ENCODE results near the gene FHOD3.
"Not testable (repeated sequence)": the region's sequence is repeated elsewhere in the genome, so short reads cannot be mapped to it uniquely, and the experiment has no call there.

FHOD3 gene

DNA sequence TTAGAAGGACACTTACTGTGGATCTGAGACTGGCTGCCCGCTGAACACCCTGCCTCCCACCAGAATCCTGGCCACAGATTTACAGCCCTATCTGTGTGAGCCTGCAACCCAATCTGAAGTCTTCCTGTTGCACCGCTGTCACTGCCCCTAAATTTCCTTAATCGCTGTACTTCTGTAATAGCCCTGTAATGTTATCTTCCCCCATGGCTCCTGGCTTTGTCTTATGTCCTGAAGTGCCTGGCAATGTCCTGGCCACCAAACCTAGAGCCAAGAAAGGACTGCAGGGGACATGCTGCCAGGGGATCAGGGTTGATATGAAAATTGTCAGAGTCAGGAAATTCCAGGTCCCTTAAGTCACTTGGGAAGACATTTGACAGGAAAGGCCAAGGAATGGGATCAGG, 52.7 kb downstream of the FHOD3 start:
- no peak for DNase-seq (ENCODE audit: low spot score)

DNA sequence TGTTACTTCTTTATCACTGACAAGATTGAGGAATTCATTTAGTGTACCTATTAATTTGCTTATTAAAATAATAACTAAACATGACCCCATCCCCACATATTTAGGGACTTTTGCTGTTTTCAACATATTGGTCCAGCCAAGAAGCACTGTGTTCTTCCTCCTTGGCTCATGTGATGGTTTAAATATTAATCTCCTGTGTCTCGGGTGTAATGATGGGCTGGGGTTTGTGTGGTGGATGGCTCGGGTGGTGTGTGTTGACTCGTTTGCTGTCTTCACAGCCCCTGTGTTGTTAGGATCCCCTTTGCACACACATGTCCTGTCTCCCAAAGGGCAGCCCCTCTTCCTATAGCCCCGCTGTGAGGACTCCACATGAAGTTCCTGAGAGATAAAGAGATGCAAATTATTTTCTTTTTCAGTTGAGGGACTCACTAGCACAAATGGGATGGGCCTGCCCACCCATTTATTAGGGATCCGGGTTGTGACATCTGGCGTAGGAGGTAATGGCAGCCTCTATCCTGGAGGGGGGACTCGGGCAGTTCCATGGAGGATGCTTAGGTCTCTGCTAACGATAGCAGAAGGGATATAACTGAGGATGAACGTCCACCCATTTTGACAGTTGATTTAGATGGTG, 53.4 kb downstream of the FHOD3 start:
- no peak for DNase-seq (ENCODE audit: low spot score)

DNA sequence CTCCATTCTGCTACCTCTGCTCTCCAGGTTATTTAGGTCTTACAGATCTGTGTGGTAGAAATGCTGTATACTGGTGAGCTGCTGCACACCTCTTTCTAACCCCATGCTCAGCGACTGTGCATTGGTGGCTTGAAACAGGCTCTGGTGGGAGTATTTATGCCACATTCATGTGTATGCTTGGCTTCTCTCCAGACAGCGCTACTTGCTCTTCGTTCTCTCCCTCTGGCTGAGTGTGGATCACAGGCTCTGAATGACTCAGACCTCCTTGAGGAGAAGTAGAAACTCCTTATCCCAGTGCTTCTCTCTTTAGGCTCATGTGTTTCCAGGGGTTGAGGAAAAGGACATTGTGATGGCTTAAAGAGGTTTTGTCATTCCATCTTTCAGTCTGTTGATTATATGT, 54.9 kb downstream of the FHOD3 start:
- DNase-seq (ENCODE audit: low spot score): peak; percentile 86

DNA sequence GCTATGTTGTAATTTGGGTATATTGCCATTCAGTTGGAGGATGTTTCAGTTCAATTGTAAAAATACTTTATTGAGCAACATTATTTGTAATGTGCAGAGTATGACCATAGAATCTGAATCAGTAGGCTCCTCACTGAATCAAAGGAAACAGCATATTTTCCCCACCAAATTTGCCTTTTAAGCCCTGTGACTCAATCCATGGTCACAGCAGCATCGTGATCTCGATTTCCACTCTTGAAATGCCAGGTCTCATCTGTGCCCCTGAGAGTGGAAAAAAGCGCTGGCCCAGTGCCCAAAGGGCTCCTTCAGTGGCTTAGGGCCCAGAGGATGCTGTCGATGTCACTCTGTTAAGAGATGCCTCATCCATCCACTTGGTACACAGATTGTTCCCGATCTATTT, 57.5 kb downstream of the FHOD3 start:
- peak; percentile 80 for DNase-seq (ENCODE audit: low spot score)

DNA sequence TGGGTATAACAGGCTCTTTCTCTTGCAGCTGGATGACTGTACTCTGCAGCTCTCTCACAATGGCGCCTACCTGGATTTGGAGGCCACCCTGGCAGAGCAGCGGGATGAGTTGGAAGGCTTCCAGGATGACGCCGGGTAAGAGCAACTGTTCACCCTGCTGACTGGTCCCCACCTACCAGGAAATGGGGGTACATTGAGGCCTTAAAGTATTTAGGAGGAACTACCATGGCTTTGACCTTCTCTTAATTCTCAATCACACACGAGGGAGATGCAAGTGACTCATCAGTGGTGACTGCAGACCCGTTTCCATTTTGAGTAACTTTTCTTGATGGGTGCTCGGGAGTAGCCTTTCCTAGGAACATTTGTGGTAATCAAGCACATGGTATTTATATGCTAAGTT, 58.0 kb downstream of the FHOD3 start:
- DNase-seq (ENCODE audit: low spot score): no peak

DNA sequence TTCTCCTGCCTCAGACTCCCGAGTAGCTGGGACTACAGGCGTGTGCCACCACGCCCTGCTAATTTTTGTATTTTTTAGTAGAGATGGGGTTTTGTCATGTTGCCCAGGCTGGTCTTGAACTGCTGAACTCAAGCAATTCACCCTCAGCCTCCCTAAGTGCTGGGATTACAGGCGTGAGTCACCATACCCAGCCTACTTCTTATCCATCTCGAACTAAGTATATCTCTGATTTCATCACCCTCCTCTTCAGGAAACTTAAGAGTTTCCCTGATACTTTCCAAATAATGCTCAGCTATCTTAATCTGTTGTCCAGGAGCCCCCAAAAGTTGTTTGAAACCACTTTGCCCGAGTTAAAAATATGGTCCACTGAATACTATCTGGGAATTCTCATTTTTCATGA, 59.2 kb downstream of the FHOD3 start:
- not testable (repeated sequence) for DNase-seq (ENCODE audit: low spot score)

DNA sequence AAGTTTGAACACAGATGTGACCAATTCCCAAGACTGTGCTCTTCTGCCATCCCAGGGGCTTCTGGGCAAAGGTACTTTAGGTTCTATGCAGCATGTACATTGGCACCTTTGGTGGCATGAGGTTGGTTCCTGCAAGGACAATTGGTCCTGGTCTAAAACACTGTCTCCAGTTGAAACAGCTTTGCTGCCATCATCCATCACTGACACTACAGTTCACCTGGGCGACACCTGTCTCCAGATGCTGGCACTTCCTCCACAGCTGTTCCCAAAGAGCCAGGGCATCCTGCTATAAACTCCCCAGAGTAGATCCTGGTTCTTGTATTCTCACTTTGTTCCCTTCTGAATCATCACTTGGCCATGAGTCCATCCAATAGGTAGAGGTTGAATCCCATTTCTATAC, 60.6 kb downstream of the FHOD3 start:
- no peak for DNase-seq (ENCODE audit: low spot score)

DNA sequence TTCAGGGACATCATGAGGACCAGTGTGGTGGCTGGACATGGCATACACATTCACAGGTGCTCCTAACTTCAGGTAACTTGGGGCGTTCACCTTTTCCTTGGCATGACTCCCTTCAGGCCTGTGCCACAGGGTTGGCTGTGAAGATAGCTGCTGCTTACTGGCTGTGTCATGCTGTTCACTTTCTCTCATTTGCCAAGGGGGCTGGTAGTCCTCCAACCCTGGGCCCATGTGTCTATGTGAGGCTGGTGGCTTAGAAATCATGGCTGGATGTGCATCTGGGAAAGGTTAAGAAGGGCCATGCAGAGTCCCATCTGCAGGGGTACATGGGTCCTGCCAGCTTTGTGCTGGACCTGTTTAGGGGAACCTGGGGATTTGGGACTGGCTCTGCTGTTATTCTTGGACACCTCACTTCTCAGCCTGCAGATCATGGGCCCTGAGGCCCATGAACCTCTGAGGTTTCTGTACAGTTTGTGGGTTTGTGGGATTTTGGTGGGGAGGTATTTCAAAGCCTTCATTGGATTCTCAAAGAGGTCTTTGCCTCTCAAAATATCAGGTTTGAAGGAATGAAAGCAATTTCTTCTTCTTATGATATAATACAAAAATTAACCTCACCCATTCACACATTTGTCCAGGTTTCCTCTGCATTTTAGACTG, 62.9 kb downstream of the FHOD3 start:
- DNase-seq (ENCODE audit: low spot score): no peak

DNA sequence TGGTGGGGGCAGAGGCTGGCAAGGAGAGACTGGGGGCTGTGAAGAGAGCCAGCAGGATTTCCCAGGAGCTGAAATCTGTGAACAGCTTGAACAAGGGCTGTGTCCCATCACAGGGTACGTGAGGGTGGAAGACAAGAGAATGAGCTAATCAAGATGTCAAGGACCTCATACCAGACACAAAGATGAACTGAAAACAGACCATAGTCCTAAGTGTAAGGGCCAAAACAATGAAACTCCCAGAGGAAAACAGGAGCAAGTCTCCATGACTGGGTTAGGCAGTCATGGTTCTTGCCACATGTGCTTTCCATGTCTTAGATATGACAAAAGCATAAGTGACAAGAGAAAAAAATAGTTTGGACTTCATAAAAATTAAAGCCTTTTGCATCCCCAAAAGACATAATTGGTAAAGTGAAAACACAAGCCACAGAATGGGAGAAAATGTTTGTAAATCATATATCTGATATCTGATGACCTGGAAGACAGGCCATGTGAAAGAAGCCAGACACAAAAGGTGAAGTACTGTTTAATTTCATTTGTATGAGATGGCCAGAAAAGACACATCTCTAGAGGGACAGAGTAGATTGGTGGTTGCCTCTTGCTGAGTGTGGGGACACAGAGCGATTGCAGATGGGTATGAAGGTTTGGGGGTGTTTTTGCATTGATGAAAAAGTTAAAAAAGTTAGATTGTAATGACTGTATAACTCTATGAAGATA, 67.6 kb downstream of the FHOD3 start:
- DNase-seq (ENCODE audit: low spot score): no peak

DNA sequence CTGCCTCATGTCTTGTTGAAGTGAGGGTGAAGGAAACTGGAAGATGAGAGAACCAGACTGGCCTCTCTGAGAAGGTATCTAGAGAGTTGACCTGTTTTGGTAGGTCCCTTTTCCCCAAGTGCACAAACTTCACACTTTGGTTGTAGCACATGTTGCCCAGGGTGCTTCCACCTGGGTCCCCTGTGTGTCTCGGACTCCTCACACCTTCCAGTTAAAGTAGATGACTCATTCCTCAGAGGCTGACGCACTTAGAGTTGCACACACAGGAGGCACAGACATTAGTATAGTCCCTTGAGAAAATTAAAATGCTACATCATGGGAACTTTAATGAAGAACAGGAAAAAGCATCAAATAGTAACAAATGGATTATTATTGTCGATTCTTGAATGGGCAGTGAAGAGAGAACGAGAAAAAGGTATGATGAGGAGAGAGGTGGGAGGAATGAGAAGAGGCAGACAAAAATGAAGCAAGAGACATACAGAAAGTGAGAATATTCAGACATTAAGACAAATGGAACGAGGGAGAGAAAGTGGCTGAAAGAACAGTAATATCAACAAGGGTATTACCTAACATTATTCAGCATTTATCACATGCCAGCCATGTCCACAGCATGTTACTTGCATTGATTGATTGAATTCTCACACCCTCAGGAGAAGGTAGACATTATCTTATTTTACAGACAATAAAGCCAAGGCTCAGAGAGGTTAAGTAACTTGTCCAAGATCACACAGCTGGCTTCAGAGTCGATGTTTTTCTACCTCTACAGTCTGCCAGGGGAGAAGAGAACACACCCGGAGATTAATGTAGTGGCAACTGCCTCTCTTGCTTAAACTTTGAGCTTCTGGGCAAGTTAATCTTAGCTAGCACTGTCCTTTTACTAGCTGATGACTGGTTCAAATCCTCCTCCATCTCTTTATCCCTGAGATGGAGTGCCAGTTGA, 68.6 kb downstream of the FHOD3 start:
- DNase-seq (ENCODE audit: low spot score): no peak

DNA sequence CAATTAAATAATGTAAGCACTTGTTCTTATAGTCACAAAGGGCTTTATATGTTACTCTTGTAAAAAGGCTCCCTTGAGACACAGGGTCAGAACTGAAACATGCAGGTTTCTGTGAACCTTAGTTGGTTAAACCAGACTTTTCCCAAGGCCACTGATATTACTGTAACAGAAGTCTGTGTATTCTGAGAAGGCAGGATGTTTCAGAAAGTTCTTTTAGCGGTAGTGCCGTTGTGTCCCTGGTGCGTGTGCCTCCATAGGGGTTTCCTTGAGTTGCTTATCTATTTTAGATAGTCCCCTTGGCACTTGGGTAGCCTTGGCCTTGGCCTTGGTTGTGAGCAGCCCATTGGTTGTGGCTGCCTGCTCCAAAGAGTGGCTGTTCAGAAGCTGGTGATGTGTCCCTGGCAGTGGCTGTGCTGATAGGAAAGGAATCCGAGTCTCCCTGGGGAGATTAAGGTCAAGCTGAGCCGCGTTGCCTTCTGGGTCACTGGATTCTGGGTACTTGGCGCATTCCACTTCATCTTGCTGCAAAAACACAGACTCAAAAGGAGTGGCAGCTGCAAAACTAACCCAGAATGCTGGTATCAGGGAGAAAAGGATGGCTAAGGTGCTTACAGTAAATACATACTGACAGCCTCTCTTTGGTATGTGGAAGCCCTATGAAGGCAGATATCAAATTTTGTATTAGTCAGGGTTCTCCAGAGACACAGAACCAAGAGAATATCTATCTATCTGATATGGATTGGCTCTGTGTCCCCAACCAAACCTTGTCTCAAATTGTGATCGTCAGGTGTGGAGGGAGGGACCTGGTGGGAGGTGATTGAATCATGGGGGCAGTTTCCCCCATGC, 69.7 kb downstream of the FHOD3 start:
- no peak for DNase-seq (ENCODE audit: low spot score)

DNA sequence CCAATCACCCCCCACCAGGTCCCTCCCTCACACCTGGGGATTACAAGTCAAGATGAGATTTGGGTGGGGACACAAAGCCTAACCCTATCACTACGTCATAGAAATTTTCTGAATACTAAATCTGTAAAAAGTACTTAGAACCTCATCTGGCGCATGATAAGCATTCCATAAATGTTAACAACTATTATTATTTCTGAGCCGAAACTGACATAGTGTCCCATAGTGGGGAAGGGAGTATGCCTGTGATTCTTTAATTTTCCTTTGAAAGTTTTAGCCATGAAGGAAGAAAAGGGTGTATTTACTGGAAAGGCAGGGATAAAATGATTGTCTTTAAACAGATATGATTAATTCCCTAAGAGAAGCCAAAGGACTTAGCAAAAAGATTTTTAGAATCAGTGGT, 71.4 kb downstream of the FHOD3 start:
- no peak for DNase-seq (ENCODE audit: low spot score)

DNA sequence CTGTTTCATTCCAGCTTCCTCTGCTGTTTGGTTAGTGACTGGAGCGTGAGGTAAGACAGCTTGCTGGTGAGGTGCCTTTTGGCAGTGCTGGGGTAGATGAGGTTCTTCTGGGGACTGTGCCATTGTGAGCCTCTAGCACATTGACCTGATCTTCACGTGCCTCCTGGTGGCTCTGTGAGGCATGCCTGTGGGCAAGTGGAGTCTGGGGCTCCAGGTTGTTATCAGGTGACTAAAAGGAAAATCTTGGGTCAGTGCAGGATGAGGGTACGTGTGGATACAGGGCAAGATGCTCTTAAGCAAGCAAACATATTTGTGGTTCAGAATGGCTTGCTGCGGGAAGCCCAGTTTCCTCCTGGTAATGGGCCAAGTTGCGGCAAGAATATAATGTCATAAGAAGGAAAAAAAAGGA, 75.4 kb downstream of the FHOD3 start:
- DNase-seq (ENCODE audit: low spot score): peak; percentile 52

DNA sequence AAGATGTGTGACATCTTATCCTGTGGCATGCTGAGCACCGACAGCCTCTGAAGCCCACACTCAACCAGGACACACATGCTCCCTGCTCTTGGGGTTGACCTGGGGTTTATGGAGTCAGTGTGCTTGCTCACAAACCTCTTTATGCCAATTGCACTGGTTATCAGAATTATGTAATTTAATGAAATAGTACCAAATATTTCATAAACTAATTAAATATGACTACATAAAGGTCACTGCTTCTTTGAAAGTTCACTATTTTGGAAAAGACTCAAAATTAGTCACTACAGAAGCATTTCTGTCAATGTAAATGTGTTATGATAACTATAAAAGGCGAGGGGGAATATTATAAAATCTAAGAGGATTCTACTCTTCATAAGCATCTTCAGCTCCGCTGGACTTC, 76.7 kb downstream of the FHOD3 start:
- DNase-seq (ENCODE audit: low spot score): no peak

DNA sequence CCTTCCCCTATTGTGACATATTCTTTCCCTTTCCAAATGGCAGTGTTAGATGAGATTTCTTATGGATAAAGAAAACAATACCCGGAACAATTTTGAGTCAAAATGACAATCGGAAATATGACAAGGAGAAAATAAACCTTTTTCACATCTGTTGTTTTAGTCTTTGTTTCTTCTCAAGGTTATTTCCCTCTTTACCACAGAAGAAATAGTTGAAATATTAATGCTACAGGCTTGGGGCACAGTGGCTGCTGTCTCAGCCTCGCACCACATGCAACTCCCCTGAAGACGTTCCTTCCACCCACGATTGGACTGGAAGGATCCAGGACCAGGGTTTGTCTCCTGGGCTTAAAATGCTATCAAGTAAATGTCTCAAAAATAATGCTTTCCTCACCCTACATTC, 77.6 kb downstream of the FHOD3 start:
- no peak for DNase-seq (ENCODE audit: low spot score)

DNA sequence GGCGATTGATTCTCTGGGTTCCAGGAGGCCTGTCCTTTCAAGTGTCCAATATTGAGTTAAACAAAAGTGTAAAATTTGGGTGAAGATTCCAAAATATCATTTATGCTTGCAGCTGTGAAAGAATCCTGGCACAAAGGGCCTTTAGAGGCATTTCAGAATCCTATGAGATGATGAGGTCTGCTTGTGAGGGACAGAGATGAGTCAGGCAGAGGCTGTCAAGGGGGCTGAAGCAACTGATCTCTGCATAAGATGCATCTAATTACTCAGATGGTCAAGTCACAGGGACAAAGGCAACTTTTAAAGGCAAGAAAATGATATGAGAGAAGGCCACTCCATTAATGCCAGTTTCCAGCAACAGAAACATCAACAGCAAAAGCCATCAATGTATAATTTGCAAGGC, 78.8 kb downstream of the FHOD3 start:
- DNase-seq (ENCODE audit: low spot score): peak; percentile 75

DNA sequence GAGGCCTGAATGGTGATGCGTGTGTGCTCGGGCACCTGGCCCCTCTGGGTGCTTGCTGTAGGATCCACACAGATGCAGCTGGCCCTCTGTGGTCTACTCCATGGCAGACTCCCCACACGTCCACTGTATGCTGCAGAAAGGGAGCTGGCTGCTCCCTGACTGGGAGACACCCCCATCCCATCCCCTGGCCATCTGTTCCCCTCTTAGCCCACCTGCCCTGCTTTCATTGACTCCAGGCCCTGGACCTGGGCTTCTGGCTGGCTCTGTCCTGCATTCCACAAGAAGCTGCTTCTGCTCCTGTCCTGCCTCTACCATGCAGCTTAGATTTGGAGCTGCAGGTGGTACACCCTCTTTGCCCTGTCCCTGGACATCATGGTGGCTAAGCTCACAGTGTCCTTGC, 80.1 kb downstream of the FHOD3 start:
- DNase-seq (ENCODE audit: low spot score): no peak

DNA sequence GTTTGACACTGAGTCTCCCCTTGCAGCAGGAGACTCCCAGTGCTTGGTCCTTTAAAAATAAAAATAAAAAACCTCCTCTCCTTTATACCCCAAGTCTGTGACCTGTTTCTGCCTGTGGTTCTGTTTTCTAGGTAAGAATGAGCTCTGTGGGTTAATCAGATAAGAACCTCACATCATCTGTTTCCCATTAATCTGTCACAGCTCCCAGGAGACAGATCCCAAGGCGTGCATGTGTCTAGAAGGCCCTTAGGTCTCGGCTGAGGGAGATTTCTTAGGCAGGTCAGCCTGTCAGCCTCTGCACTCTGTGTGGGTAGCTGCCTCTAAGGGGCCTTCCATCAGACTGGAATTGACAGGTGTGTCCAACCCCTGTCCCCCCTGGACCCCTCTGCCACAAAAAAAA, 80.7 kb downstream of the FHOD3 start:
- no peak for DNase-seq (ENCODE audit: low spot score)

DNA sequence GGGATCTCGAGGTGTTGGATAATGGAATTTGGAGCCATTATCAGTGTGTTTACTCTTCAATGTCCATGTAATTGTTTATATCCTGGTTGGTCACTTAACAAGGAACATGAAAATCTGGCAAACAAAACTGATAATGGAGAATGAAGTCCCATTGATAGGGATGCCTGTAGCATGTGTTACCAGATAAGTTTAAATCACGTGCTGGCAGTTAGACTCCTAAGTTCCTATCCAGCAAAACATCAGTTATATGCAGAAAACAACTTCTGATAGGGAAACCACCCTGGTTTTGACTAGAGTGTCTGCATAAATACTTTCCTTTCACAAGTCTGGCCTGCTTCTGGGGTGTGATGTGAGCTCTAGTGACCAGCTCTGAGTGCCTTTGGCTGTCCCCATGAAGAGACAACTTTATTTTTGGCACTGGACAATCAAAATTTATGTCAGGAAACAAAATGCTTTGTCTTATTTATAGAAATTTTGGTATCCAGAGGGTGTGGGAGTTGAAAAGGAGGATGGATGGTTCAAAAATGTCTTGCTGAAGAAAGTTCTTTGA, 82.0 kb downstream of the FHOD3 start:
- no peak for DNase-seq (ENCODE audit: low spot score)

DNA sequence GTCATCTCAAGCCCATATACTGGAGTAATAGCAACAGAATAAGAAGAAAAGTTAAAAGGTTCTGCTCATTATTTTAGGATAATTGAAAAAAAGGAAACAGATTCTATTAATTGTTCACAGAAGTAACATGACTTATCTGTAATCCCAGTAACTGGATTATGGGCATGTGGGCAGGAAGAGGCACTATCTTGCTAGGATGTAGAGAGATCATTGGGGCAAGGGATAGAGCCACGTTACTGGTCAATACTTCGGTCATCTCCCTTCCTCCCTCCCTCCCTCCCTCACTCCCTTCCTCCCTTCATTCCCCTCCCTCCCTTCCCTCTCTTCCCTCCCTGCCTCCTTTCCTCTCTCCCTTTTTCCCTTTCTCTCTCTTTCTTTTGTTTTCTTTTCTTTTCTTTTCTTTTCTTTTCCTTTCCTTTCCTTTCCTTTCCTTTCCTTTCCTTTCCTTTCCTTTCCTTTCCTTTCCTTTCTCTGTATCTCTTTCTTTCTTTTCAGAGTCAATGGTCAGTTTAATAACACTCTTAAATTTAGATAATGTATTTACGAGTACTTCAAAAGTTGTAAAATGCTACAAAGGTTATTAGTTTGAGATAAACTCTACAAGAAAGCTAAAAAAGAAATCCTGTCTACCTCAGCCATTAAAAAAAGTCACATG, 82.8 kb downstream of the FHOD3 start:
- DNase-seq (ENCODE audit: low spot score): no peak

DNA sequence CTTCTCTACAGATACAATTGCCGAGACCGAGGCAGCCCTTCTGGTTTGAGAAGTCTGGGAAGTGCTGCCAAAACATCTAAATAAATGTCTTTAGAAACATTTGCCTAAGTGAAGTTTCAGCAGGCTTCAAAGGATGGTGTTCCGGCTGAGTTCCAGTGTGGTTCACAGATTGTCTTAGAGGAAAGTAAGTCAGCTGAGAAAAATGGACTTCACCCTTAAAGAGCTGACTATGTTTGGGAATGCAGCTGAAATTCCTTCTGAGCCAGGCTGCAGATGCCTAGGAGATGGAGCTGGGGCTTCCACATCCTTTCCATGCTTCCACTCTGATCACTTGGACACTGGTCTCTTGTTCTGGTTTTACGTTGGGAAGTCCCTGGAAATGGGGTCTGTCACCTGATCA, 83.6 kb downstream of the FHOD3 start:
- DNase-seq (ENCODE audit: low spot score): no peak
